Upper lobe of right lung (tissue), 1 donor: ENCODE data around the gene CCDC107. TPM values are rescaled to one million over a fixed set of nuclear protein-coding genes. Genes with fewer than 3 reads are reported as not detected.
"Not testable (repeated sequence)": the region's sequence is repeated elsewhere in the genome, so short reads cannot be mapped to it uniquely, and the experiment has no call there.

Experiments
- ATAC-seq: fragments of 200-7000 bp; cut with Tn5 transposase; one replicate; pipeline ENCODE4 v1.9.1; 2020; ENCODE audit warnings: mild to moderate bottlenecking, moderate library complexity
- DNase-seq: peaks from one replicate; pipeline ENCODE4 v3.0.0-alpha.2; 2020
- H3K27ac ChIP-seq: fragments of 200-600 bp; one replicate; pipeline ENCODE4 v1.8.0; 2022
- H3K27me3 ChIP-seq: fragments of 200-600 bp; one replicate; pipeline ENCODE4 v1.8.0; 2022; ENCODE audit warnings: mild to moderate bottlenecking
- H3K36me3 ChIP-seq: fragments of 200-600 bp; one replicate; pipeline ENCODE4 v1.8.0; 2022
- H3K4me1 ChIP-seq: fragments of 200-600 bp; one replicate; pipeline ENCODE4 v1.8.0; 2022
- H3K4me3 ChIP-seq: fragments of 200-600 bp; one replicate; pipeline ENCODE4 v1.8.0; 2022; ENCODE audit warnings: mild to moderate bottlenecking
- H3K9me3 ChIP-seq: fragments of 200-600 bp; one replicate; pipeline ENCODE4 v1.8.0; 2022
- CTCF ChIP-seq: fragments of 200-600 bp; IDR thresholded peaks from one replicate; pipeline ENCODE4 v1.8.0; 2022; ENCODE audit warnings: antibody characterized with exemption
- intact Hi-C: fragments of 100-400 bp; cut with DNase I; formaldehyde crosslinking; loops from one replicate; pipeline ENCODE4 v1.11.0; 2022
- total RNA-seq: library from RNA; stranded (reverse); fragmentation: NEBNext Ultra II Directional; extraction: Animal tissue kit (Norgen Biotek cat#: 25700); gene quantifications from one replicate; pipeline ENCODE4 v1.2.1, GENCODE V29; 2021
- donor health status: DM: no; HTN: yes; CAD: no; lungs with severe emphysema.

Gene CCDC107
- total RNA-seq, 1 donor from 2014 or later: 31.1 TPM

- Histone ChIP-seq H3K27me3 (no peaks in the 10 kb centered on the region), H3K9me3 (no peaks in the 10 kb centered on the region), H3K4me3 (no peak overlapping the region), H3K36me3 (no peaks in the 10 kb centered on the region), H3K27ac (peak overlapping the region; percentile 15), H3K4me1 (peaks cover 21% of the 10 kb centered on the region)
- ATAC-seq (peak; percentile 48), DNase-seq (no peak)
- intact Hi-C loops: no loop called here
- TF ChIP-seq CTCF: no peak
Measured at GRCh38 chr9:35635730-35636129, 22.4 kb upstream of the CCDC107 start.

GRCh38 chr9:35636135-35636876, 21.8 kb upstream of the CCDC107 start:
- ATAC-seq (peak; percentile 65), DNase-seq (no peak)
- TF ChIP-seq CTCF: no peak
- Histone ChIP-seq H3K36me3 (no peaks in the 10 kb centered on the region), H3K9me3 (no peaks in the 10 kb centered on the region), H3K27ac (peak overlapping the region; percentile 49), H3K4me3 (no peak overlapping the region), H3K27me3 (no peaks in the 10 kb centered on the region), H3K4me1 (peaks cover 21% of the 10 kb centered on the region)
- intact Hi-C loops: no loop called here

- peaks cover 21% of the 10 kb centered on the region for H3K4me1 ChIP-seq
- H3K27ac ChIP-seq: peak overlapping the region; percentile 49
- H3K36me3 ChIP-seq, H3K4me3 ChIP-seq, ATAC-seq, H3K9me3 ChIP-seq, intact Hi-C loops, DNase-seq, H3K27me3 ChIP-seq: not testable (repeated sequence)
Measured at GRCh38 chr9:35636877-35637246, 21.2 kb upstream of the CCDC107 start.

- H3K27ac ChIP-seq, H3K36me3 ChIP-seq, H3K4me3 ChIP-seq, H3K27me3 ChIP-seq, H3K9me3 ChIP-seq, ATAC-seq, DNase-seq, intact Hi-C loops: not testable (repeated sequence)
- H3K4me1 ChIP-seq: peaks cover 21% of the 10 kb centered on the region
Measured at GRCh38 chr9:35637427-35637955, 20.6 kb upstream of the CCDC107 start.

- peaks cover 21% of the 10 kb centered on the region for H3K4me1 ChIP-seq
- DNase-seq, intact Hi-C loops, H3K36me3 ChIP-seq, H3K9me3 ChIP-seq, H3K27ac ChIP-seq, ATAC-seq, H3K27me3 ChIP-seq, H3K4me3 ChIP-seq: not testable (repeated sequence)
Measured at GRCh38 chr9:35638751-35639150, 19.3 kb upstream of the CCDC107 start.

GRCh38 chr9:35639225-35639624, 18.9 kb upstream of the CCDC107 start:
- peaks cover 21% of the 10 kb centered on the region for H3K4me1 ChIP-seq
- H3K27ac ChIP-seq, H3K4me3 ChIP-seq, DNase-seq, H3K36me3 ChIP-seq, H3K9me3 ChIP-seq, ATAC-seq, H3K27me3 ChIP-seq, intact Hi-C loops: not testable (repeated sequence)

GRCh38 chr9:35639631-35640030, 18.5 kb upstream of the CCDC107 start:
- H3K4me3 ChIP-seq: no peak overlapping the region
- intact Hi-C loops: no loop called here
- H3K4me1 ChIP-seq: peaks cover 21% of the 10 kb centered on the region
- DNase-seq: no peak
- TF ChIP-seq CTCF: no peak
- no peaks in the 10 kb centered on the region for H3K9me3 ChIP-seq
- no peak overlapping the region for H3K27ac ChIP-seq
- no peaks in the 10 kb centered on the region for H3K36me3 ChIP-seq
- no peaks in the 10 kb centered on the region for H3K27me3 ChIP-seq
- no peak for ATAC-seq

- H3K4me3 ChIP-seq, DNase-seq, intact Hi-C loops, H3K27me3 ChIP-seq, H3K27ac ChIP-seq, H3K36me3 ChIP-seq, H3K9me3 ChIP-seq, ATAC-seq: not testable (repeated sequence)
- H3K4me1 ChIP-seq: peaks cover 19% of the 10 kb centered on the region
Measured at GRCh38 chr9:35640431-35640830, 17.7 kb upstream of the CCDC107 start.

- peaks cover 12% of the 10 kb centered on the region for H3K4me1 ChIP-seq
- intact Hi-C loops, H3K36me3 ChIP-seq, H3K27me3 ChIP-seq, H3K4me3 ChIP-seq, DNase-seq, H3K9me3 ChIP-seq, ATAC-seq, H3K27ac ChIP-seq: not testable (repeated sequence)
Measured at GRCh38 chr9:35641478-35641877, 16.6 kb upstream of the CCDC107 start.
